NB4 (cell line): Measurements from ENCODE around the gene SLC48A1.

Experiments used
- POLR2A ChIP-seq: IDR thresholded peaks from 2 replicates; pipeline ENCODE4 v1.6.1; 2011; ENCODE audit warnings: mild to moderate bottlenecking; ENCODE audit not compliant: insufficient read length; ENCODE audit errors: extremely low read depth
- TF ChIP-seq, protein P1 (sequence below): IDR thresholded peaks from one replicate; pipeline ENCODE4 v1.5.1; 2012; ENCODE audit warnings: low read depth, low read length

DNA sequence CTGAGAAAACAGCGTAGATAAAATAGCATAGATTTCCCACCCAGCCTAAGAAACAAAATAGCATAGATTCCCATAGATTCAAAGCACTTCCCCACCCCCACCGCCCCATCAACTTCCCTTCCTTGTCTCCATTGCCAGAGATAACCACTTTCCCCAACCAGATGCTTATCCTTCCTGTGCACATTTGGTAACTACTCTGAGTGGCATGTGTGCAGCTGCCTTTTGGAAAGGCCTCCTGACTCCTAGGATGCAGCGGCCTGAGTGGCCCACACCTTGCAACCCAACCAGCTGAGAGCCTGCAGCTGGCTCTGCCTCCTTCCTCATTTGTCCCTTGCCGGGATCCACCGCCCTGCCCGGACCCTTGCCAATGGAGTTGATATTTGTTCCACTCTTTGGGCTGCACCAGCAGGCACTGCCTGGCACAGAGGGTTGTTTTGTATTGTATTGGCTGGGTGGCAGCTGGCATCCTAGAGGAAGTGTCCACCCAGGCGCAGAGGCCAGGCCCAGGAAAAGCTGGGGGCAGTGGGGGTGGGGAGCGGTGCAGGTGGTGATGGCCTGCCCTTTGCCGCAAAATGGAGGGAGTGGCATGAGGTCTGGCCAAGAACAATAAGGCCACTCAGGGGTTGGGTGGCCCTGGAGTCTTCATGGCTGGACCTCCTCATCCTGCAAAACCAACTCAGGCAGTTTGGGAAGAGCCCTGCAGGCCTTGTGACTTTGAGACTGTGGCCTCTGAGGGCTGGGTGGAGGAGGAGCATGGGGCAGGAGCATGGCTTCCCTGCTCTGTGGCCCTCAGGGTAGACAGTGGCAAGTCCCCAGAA, 4.9 kb downstream of the SLC48A1 start:
- TF ChIP-seq, protein P1, sequence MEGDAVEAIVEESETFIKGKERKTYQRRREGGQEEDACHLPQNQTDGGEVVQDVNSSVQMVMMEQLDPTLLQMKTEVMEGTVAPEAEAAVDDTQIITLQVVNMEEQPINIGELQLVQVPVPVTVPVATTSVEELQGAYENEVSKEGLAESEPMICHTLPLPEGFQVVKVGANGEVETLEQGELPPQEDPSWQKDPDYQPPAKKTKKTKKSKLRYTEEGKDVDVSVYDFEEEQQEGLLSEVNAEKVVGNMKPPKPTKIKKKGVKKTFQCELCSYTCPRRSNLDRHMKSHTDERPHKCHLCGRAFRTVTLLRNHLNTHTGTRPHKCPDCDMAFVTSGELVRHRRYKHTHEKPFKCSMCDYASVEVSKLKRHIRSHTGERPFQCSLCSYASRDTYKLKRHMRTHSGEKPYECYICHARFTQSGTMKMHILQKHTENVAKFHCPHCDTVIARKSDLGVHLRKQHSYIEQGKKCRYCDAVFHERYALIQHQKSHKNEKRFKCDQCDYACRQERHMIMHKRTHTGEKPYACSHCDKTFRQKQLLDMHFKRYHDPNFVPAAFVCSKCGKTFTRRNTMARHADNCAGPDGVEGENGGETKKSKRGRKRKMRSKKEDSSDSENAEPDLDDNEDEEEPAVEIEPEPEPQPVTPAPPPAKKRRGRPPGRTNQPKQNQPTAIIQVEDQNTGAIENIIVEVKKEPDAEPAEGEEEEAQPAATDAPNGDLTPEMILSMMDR: no peak
- no peak for TF ChIP-seq POLR2A
